ENCODE results near the gene CNN3.

DNA sequence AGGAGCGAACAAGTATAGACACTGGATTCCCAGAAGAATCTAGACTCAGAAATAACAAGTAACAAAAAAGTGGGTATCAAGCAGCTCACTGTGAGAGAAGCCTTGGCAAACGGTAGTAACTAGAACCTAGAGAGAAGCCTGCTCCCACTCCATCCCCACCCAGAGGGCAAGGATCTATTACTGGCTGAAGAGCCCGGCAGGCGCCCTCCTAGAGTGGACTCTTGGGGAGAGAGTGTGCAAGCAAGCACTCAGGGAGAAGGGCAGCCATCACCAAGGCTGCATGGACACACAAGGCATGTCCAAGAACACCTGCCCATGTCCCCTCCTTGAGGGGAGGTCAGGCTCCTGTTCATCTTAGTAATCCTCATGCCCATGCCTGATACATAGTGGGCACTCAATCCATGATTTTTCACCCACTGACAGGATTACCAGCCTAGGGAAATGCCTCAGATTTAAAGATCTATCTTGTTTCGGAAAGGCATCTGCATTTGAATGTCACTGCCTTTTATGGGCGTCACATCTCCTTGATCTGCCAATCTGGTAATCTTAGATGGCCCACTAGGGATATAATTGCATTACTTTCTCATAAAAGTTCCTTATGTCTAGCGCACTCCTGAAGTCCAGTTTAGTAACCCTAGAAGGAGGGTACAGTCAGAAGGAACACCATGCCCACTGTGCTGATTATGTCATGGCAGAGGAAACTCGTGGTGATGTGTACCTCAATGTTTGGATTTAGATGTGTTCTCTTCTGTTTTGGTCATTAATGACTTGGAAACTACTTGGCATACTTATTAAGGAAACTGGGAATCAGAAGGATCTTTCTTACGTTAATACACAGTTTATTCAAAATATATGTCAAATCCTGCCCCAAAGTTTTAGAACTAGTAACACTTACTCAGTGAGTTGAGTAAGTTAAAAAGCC is 14.4 kb downstream of the CNN3 start:
- TF ChIP-seq, protein P1, sequence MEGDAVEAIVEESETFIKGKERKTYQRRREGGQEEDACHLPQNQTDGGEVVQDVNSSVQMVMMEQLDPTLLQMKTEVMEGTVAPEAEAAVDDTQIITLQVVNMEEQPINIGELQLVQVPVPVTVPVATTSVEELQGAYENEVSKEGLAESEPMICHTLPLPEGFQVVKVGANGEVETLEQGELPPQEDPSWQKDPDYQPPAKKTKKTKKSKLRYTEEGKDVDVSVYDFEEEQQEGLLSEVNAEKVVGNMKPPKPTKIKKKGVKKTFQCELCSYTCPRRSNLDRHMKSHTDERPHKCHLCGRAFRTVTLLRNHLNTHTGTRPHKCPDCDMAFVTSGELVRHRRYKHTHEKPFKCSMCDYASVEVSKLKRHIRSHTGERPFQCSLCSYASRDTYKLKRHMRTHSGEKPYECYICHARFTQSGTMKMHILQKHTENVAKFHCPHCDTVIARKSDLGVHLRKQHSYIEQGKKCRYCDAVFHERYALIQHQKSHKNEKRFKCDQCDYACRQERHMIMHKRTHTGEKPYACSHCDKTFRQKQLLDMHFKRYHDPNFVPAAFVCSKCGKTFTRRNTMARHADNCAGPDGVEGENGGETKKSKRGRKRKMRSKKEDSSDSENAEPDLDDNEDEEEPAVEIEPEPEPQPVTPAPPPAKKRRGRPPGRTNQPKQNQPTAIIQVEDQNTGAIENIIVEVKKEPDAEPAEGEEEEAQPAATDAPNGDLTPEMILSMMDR (conservative IDR thresholded peaks at IDR 0.05; ENCODE audit: low read depth, low read length): no peak
- TF ChIP-seq MAFK (IDR thresholded peaks at IDR 0.05; ENCODE audit: low read depth, low read length) (no peak), POLR2A (IDR thresholded peaks at IDR 0.05; ENCODE audit: low read depth, low read length) (no peak), RFX5 (IDR thresholded peaks at IDR 0.05; ENCODE audit: low read depth, low read length) (no peak), BHLHE40 (IDR thresholded peaks at IDR 0.05; ENCODE audit: low read depth, low read length) (no peak), CEBPB (IDR thresholded peaks at IDR 0.05; ENCODE audit: low read depth, low read length) (peak; percentile 22; the same call in 1 of the 2 replicates), CHD1 (IDR thresholded peaks at IDR 0.05; ENCODE audit: low read depth, low read length) (no peak), SMC3 (IDR thresholded peaks at IDR 0.05; ENCODE audit: low read depth, low read length) (no peak), RCOR1 (IDR thresholded peaks at IDR 0.05; ENCODE audit: insufficient replicate concordance, low read length) (no peak)
- TF ChIP-seq, protein P2, sequence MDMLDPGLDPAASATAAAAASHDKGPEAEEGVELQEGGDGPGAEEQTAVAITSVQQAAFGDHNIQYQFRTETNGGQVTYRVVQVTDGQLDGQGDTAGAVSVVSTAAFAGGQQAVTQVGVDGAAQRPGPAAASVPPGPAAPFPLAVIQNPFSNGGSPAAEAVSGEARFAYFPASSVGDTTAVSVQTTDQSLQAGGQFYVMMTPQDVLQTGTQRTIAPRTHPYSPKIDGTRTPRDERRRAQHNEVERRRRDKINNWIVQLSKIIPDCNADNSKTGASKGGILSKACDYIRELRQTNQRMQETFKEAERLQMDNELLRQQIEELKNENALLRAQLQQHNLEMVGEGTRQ (IDR thresholded peaks at IDR 0.05; ENCODE audit: low read depth, low read length): no peak

Data from IMR-90 (cell line).